Bronchial epithelial cell (primary cell): ENCODE measurements around the gene TMC7. TPM values are rescaled to one million over a fixed set of nuclear protein-coding genes. Genes with fewer than 3 reads are reported as not detected.

ENCODE experiments used
- DNase-seq: peaks from one replicate; pipeline ENCODE4 v3.0.0-alpha.2; 2010; ENCODE audit warnings: low read depth
- FAIRE-seq: peaks from 2 replicates; lab custom pipeline; 2011; peaks lifted over from hg19 to GRCh38; lab: Jason Lieb, UNC
- H3K27me3 ChIP-seq: 2 replicates; pipeline ENCODE4 v1.5.1; 2011; ENCODE audit warnings: low read length; ENCODE audit not compliant: control insufficient read depth, insufficient read depth
- H3K36me3 ChIP-seq: 2 replicates; pipeline ENCODE4 v1.5.1; 2011; ENCODE audit warnings: low read length; ENCODE audit not compliant: control insufficient read depth, insufficient read depth
- H3K4me3 ChIP-seq: 2 replicates; pipeline ENCODE4 v1.5.1; 2011; ENCODE audit warnings: mild to moderate bottlenecking, low read depth, low read length, control low read depth
- CTCF ChIP-seq: IDR thresholded peaks from 2 replicates; pipeline ENCODE4 v1.5.1; 2011; ENCODE audit warnings: mild to moderate bottlenecking, moderate library complexity, low read length, control low read depth, inconsistent platforms; ENCODE audit not compliant: insufficient read depth, severe bottlenecking
- total RNA-seq: library from RNA; depleted of rRNA; stranded (reverse); fragments of >200 nt; gene quantifications from 2 replicates; pipeline ENCODE4 v1.2.1, GENCODE V29; 2014

Gene TMC7
- total RNA-seq, 1 donor from 2014 or later = 5.0 TPM

- DNase-seq = no peak
- TF ChIP-seq CTCF = no peak
- no peak for FAIRE-seq
- no peak overlapping the region for H3K4me3 ChIP-seq
- H3K36me3 ChIP-seq = no peaks in the 10 kb centered on the region
- H3K27me3 ChIP-seq = no peaks in the 10 kb centered on the region
Measured at GRCh38 chr16:18999045-18999393, 15.3 kb downstream of the TMC7 start.

DNA sequence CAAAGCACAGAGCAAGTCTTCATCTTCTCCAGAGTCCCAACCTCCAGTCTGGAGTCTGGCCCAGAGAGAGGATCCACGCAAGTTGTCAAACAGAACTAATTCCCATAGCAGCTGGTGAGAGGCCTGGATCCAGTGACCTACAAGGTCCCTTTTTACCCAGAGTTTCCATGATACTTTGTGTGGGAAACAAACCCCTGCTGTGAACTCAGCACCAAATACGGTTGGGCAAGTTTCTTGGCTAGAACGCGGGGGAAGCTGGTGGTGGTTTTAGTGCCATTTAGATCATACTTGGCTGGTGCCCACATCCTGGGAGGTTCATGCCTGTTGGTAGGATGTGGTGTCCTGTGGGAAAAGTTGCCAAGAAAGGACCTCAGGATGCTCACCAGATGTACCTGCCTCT is 18.1 kb downstream of the TMC7 start:
- peak; percentile 85 for DNase-seq
- no peak for FAIRE-seq
- no peak overlapping the region for H3K4me3 ChIP-seq

GRCh38 chr16:19003935-19004334 is 20.2 kb downstream of the TMC7 start:
- no peaks in the 10 kb centered on the region for H3K27me3 ChIP-seq
- H3K4me3 ChIP-seq = no peak overlapping the region
- no peak for FAIRE-seq
- peak; percentile 29 for DNase-seq
- no peak for TF ChIP-seq CTCF
- no peaks in the 10 kb centered on the region for H3K36me3 ChIP-seq

More for the DNA sequence above, 18.1 kb downstream of the TMC7 start:
- no peaks in the 10 kb centered on the region for H3K27me3 ChIP-seq
- H3K36me3 ChIP-seq = no peaks in the 10 kb centered on the region
- no peak for TF ChIP-seq CTCF

GRCh38 chr16:19005561-19006445 is 22.1 kb downstream of the TMC7 start:
- FAIRE-seq (peak; percentile 50), DNase-seq (peak; percentile 97)
- Histone ChIP-seq H3K36me3 (peaks cover 5% of the 10 kb centered on the region), H3K27me3 (no peaks in the 10 kb centered on the region), H3K4me3 (no peak overlapping the region)
- TF ChIP-seq CTCF = no peak

DNA sequence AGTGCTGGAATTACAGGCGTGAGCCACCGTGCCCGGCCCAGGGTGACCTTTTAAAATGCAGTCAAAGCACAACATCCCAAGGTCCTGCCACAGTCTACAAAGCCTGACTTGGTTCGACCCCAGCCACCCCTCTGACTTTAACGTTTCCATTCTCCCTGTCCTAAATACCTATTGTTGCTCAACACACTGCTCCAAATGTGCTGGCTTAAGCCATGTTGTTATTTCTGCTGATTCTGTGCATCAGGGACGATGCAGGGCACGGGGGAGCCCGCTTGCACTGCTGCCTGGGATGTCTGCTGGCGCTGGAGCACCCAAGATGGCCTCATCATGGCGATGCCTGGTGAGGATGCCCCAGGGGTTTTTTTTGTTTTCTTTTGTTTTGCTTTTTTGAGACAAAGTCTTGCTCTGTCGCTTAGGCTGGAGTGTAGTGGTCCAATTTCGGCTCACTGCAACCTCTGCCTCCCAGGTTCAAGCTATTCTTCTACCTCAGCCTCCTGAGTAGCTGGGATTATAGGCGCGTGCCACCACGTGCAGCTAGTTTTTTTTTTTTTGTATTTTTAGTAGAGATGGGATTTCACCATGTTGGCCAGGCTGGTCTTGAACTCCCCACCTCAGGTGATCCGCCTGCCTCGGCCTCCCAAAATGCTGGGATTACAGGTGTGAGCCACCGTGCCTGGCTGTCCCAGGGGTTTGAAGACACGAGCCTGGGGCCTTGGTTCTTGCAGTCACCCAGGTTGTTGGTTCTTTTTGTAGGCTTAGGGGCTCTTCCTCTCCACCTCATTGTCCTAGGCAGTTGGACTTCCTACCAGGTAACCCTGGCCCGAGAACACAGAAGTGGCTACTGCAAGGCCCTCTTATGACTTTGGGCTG is 22.9 kb downstream of the TMC7 start:
- H3K27me3 ChIP-seq = no peaks in the 10 kb centered on the region
- FAIRE-seq (no peak), DNase-seq (no peak)
- peaks cover 8% of the 10 kb centered on the region for H3K36me3 ChIP-seq
- no peak for TF ChIP-seq CTCF
- H3K4me3 ChIP-seq = no peak overlapping the region
